ENCODE measurements around the gene TMEM51. TPM values are rescaled to one million over a fixed set of nuclear protein-coding genes. Genes with fewer than 3 reads are reported as not detected.

Gene TMEM51
- total and polyA plus RNA-seq, 2 of the 13 experiments (the other 11 are each of a cell fraction or from before 2014, with no cell fraction given): 12.2 to 22.3 TPM

DNA sequence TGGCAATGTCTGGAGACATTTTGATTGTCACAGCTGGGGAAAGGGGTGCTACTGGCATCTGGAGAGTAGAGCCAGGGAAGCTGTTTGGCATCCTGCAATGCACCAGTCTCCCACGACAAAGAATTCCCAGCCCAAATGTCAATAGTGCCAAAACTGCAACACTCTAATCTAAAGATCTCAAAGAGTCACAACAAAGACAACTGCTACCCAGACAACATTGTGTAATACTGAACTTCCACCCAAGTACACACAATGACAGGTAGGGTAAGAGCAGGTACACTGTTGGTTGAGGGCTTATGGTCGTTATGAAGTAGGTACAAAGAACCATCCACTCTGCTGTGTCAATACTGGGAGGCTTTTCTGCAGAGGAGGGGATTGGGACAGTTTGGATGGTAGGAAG, 8.2 kb upstream of the TMEM51 start (continued):
- TF ChIP-seq ZNF407 (CRISPR knock-in tag; IDR thresholded peaks at IDR 0.05; ENCODE audit: not compliant biosample characterization) (no peak), SMAD9 (CRISPR knock-in tag; IDR thresholded peaks at IDR 0.05) (no peak), IRF1 (CRISPR knock-in tag; IDR thresholded peaks at IDR 0.05; ENCODE audit: low read depth) (no peak), ZEB1 (IDR thresholded peaks at IDR 0.05; ENCODE audit: insufficient replicate concordance, low read depth) (peak; percentile 97), NFIC (IDR thresholded peaks at IDR 0.05; ENCODE audit: low read length) (peak; percentile 46; the same call in 1 of the 2 replicates), NFRKB (IDR thresholded peaks at IDR 0.05) (no peak), MED1 (CRISPR knock-in tag; IDR thresholded peaks at IDR 0.05) (peak; percentile 88), EP300 (IDR thresholded peaks at IDR 0.05; ENCODE audit: low read depth in 2 of 2, low read length in 2 of 2) (peak; percentile 91 to 95), EP300 (CRISPR knock-in tag; IDR thresholded peaks at IDR 0.05; ENCODE audit: borderline replicate concordance) (peak; percentile 79), IRF9 (CRISPR knock-in tag; IDR thresholded peaks at IDR 0.05; ENCODE audit: borderline replicate concordance) (no peak), HNRNPH1 (optimal IDR thresholded peaks at IDR 0.05; ENCODE audit: low read depth, low read length) (no peak), ZFP82 (CRISPR knock-in tag; IDR thresholded peaks at IDR 0.05; ENCODE audit: borderline replicate concordance) (no peak), ZBTB34 (CRISPR knock-in tag; IDR thresholded peaks at IDR 0.05) (peak; percentile 83; the same call in 1 of the 2 replicates), ZNF253 (CRISPR knock-in tag; IDR thresholded peaks at IDR 0.05; ENCODE audit: borderline replicate concordance) (no peak), ZFAT (CRISPR knock-in tag; conservative IDR thresholded peaks at IDR 0.05) (no peak)
- TF ChIP-seq, protein P1, sequence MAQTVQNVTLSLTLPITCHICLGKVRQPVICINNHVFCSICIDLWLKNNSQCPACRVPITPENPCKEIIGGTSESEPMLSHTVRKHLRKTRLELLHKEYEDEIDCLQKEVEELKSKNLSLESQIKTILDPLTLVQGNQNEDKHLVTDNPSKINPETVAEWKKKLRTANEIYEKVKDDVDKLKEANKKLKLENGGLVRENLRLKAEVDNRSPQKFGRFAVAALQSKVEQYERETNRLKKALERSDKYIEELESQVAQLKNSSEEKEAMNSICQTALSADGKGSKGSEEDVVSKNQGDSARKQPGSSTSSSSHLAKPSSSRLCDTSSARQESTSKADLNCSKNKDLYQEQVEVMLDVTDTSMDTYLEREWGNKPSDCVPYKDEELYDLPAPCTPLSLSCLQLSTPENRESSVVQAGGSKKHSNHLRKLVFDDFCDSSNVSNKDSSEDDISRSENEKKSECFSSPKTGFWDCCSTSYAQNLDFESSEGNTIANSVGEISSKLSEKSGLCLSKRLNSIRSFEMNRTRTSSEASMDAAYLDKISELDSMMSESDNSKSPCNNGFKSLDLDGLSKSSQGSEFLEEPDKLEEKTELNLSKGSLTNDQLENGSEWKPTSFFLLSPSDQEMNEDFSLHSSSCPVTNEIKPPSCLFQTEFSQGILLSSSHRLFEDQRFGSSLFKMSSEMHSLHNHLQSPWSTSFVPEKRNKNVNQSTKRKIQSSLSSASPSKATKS (CRISPR knock-in tag; IDR thresholded peaks at IDR 0.05): no peak
